WERI-Rb-1 (cell line): ENCODE data around the gene ATP11A.

Experiments
- DNase-seq: peaks from one replicate; pipeline ENCODE4 v3.0.0-alpha.2; 2020
- H3K27ac ChIP-seq: fragments of 250-450 bp; sonication (Bioruptor Pico); 2 replicates; pipeline ENCODE4 v1.5.1; 2020; ENCODE audit warnings: mild to moderate bottlenecking, moderate library complexity
- H3K27me3 ChIP-seq: fragments of 250-450 bp; sonication (Bioruptor Pico); 2 replicates; pipeline ENCODE4 v1.5.1; 2021; ENCODE audit warnings: mild to moderate bottlenecking, low read depth, moderate library complexity; ENCODE audit not compliant: insufficient read depth, severe bottlenecking
- H3K36me3 ChIP-seq: fragments of 250-450 bp; sonication (Bioruptor Pico); 2 replicates; pipeline ENCODE4 v1.5.1; 2020; ENCODE audit warnings: mild to moderate bottlenecking, moderate library complexity
- H3K4me3 ChIP-seq: 2 replicates; pipeline ENCODE4 v1.5.1; 2011; ENCODE audit warnings: low read depth, mild to moderate bottlenecking, control low read depth, low read length
- H3K9me3 ChIP-seq: fragments of 250-450 bp; sonication (Bioruptor Pico); 2 replicates; pipeline ENCODE4 v1.5.1; 2021; ENCODE audit warnings: mild to moderate bottlenecking, moderate library complexity; ENCODE audit not compliant: severe bottlenecking
- TF ChIP-seq, protein P1 (sequence below): IDR thresholded peaks from 2 replicates; pipeline ENCODE4 v1.5.1; 2011; ENCODE audit warnings: low read depth, mild to moderate bottlenecking, control low read depth, inconsistent platforms, low read length

The ATP11A gene

DNA sequence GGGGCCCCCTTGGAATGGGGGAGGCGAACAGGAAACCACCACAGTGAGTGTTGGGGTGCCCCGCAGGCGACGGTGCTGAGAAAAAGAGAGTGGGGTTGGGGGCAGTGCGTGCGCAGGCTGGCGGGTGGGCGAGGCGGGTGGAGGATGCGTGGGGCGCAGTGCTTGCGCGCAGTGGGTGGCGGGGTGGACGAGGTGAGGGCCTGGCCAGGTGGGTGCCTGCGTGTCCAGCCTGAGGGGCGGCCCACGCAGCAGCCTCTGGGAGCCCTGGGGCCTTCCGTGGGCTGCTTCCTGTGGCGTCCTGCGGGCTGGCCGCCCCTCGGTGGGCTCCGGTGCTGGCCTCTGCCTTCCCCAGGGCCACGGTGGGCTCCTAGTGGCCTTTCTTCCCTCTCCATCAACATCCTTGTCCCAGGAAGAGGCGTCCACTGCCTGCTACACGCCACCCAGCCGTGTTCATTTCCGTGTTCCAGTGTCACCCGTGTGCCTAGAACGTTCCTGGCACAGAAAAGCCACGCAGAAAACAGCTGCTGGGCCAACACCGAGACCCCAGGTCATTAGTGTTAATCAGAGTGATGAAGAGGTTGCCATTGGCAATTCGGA, 7.1 kb downstream of the ATP11A start:
- no peak overlapping the region for H3K27ac ChIP-seq
- peaks cover 3% of the 10 kb centered on the region; the same call in 1 of the 2 replicates for H3K36me3 ChIP-seq
- no peaks in the 10 kb centered on the region for H3K9me3 ChIP-seq
- H3K27me3 ChIP-seq = no peaks in the 10 kb centered on the region
- DNase-seq = no peak
- TF ChIP-seq, protein P1, sequence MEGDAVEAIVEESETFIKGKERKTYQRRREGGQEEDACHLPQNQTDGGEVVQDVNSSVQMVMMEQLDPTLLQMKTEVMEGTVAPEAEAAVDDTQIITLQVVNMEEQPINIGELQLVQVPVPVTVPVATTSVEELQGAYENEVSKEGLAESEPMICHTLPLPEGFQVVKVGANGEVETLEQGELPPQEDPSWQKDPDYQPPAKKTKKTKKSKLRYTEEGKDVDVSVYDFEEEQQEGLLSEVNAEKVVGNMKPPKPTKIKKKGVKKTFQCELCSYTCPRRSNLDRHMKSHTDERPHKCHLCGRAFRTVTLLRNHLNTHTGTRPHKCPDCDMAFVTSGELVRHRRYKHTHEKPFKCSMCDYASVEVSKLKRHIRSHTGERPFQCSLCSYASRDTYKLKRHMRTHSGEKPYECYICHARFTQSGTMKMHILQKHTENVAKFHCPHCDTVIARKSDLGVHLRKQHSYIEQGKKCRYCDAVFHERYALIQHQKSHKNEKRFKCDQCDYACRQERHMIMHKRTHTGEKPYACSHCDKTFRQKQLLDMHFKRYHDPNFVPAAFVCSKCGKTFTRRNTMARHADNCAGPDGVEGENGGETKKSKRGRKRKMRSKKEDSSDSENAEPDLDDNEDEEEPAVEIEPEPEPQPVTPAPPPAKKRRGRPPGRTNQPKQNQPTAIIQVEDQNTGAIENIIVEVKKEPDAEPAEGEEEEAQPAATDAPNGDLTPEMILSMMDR = no peak
- no peak overlapping the region for H3K4me3 ChIP-seq

DNA sequence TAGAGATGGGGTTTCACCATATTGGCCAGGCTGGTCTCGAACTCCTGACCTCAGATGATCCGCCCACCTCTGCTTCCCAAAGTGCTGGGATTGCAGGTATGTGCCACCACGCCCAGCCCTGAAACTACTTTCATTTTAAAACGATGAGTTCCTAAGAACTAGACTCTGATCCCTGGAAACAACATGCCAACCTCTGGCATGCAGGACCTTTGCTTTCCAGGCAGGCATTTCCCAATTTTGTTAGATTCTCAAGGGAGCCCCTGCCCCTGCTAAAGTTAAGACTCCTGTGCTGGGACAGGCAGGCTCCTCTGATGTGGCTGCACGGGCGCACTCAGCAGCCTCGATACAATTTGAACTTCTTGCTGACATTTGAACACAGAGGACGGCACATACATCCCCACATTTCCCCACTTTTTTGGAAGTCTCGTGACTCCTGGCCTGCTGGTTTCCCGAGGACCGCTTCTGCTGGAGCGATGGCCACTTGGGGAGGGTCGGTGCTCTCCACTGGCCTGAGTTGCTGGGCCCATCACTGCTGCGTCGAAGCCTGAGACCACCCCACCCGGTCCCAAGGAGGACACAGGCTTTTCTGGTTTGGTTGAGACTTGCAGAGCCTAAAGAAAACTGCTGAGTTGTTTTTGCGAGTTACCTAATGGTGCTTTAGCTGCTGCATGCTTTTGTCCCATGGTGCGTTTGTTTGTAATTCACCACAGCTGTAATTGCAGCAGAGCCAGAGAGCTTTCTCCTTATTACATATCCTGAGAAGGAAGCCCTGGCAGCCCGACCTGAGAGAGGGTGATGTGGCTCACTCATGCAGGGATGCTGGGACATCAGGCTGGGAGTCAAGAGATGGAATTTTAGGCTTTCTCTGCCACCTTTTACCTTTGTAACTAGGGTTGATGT, 8.2 kb downstream of the ATP11A start:
- no peak for DNase-seq
- TF ChIP-seq, protein P1 = no peak

DNA sequence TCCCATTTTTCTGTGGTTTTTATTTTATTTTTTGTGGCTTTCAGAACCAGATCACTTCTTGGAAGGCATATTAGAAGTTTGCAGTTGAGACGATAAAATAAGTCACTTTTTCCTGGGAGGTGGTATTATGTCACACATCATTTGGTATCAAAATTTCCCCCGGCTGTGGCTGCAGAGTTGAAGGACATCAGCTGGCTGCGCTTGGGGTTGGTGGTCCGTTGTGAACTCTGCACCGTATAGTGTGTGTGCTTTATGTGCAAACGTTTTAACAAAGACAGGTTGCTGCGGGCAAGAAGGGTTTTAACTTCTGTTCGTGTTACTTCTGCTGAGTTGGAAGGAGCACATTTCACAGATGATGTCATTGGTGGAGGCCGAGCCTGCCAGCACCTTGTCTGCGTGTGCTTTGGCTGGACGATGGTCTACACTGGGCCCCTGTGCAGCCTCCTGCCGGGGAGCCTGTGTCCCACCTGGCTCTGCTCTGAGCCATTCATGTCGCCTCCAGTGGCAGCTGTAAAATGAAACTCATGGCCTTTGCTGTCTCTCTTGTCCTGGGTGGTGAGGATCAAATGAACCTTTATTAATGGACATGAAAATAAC, 9.6 kb downstream of the ATP11A start:
- TF ChIP-seq, protein P1 = no peak
- DNase-seq = no peak
- no peaks in the 10 kb centered on the region for H3K27me3 ChIP-seq
- H3K9me3 ChIP-seq = no peaks in the 10 kb centered on the region
- H3K4me3 ChIP-seq = no peak overlapping the region
- H3K27ac ChIP-seq = no peak overlapping the region
- peaks cover 3% of the 10 kb centered on the region; the same call in 1 of the 2 replicates for H3K36me3 ChIP-seq

More for the DNA sequence above, 8.2 kb downstream of the ATP11A start:
- Histone ChIP-seq H3K36me3 (peaks cover 3% of the 10 kb centered on the region; the same call in 1 of the 2 replicates), H3K4me3 (no peak overlapping the region), H3K27me3 (no peaks in the 10 kb centered on the region), H3K27ac (no peak overlapping the region), H3K9me3 (no peaks in the 10 kb centered on the region)

DNA sequence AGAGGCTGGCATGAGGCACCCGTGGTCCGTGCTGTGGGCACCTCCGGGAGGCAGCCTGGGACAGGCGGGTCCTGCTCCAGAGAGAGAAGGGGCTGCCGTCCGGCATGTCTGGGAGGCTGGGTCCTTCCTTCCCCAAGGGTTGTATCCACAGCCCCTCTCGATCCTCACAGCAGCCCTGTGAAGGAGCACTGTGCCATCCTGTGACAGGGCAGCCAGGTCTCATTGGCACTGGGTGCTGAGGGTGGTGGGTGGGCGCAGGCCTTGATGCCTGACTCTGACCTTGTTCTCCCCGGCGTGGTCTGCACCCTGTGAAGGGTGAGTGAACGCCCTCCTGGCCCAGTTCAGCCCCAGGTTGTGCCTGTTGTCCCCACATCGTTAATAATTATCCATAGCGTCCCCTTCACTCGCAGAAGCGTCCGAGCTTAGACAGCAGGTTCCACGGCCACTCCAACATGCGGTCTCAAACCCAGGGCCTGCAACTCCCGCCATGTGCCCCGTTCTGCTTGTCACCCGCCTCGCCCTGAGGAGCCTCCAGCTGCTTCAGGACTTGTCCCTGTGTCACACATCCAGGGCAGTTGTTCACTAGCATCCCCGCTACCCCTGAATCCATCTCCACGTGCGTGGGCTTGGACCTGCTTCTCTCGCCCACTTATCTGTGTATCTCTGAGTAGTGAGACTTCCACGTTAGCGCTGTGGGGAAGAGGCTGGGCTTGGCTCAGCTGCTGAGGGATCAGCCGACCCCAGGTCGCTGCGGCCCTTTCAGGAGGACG, 10.6 kb downstream of the ATP11A start:
- H3K4me3 ChIP-seq = no peak overlapping the region
- TF ChIP-seq, protein P1 = no peak
- no peak overlapping the region for H3K27ac ChIP-seq
- DNase-seq = no peak
- H3K27me3 ChIP-seq = no peaks in the 10 kb centered on the region
- no peaks in the 10 kb centered on the region for H3K9me3 ChIP-seq
- peaks cover 3% of the 10 kb centered on the region; the same call in 1 of the 2 replicates for H3K36me3 ChIP-seq

DNA sequence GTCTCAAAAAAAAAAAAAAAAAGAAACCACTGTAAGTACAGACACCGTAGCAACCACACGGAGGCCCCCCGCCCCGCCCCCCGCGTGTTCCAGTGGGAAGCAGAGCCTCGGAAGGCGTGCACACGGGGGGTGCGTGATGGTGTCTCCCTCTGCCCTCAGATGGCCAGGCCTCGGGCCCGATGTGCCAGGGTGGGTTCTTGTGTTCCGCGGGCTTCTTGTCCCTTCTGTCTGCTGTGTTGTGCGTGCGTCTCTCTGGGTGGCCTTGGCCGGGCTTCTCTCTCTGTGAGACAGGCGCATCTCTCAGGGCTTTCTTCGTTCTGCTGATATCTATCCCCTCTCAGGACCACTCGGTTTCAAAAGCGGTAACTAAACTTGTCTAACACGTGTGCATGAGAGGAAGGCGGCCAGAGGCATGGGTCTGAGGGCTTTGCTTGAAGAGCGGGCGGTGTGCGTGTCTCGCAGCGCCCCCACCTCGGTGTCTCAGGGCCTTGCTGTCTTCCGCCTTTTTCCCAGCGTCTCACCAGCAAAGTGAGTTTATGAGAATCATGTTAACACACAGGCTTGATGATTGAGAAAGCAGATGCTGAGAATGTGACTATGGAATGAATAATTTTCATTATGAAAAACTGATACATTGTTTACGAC, 12.6 kb downstream of the ATP11A start:
- TF ChIP-seq, protein P1 = no peak
- H3K27me3 ChIP-seq = no peaks in the 10 kb centered on the region
- no peaks in the 10 kb centered on the region for H3K9me3 ChIP-seq
- H3K36me3 ChIP-seq = peaks cover 3% of the 10 kb centered on the region; the same call in 1 of the 2 replicates
- no peak for DNase-seq
- H3K27ac ChIP-seq = peak overlapping the region; percentile 7
- H3K4me3 ChIP-seq = no peak overlapping the region
